ENCODE measurements around the gene LDLRAD4.

LDLRAD4 gene

GRCh38 chr18:13289481-13290205 is 71.1 kb downstream of the LDLRAD4 start:
- DNase-seq, result no peak

- DNase-seq, result no peak
Measured at GRCh38 chr18:13290856-13291271, 72.3 kb downstream of the LDLRAD4 start.

- DNase-seq, result no peak
Measured at GRCh38 chr18:13291299-13291698, 72.7 kb downstream of the LDLRAD4 start.

GRCh38 chr18:13291745-13292447 is 73.3 kb downstream of the LDLRAD4 start:
- no peak for DNase-seq

GRCh38 chr18:13292736-13293135 is 74.2 kb downstream of the LDLRAD4 start:
- DNase-seq, result no peak

GRCh38 chr18:13294309-13294708 is 75.7 kb downstream of the LDLRAD4 start:
- DNase-seq, result no peak

- DNase-seq, result no peak
Measured at GRCh38 chr18:13295894-13296293, 77.3 kb downstream of the LDLRAD4 start.

GRCh38 chr18:13296867-13297574 is 78.5 kb downstream of the LDLRAD4 start:
- DNase-seq, result no peak

GRCh38 chr18:13298262-13298661 is 79.7 kb downstream of the LDLRAD4 start:
- no peak for DNase-seq

- peak; percentile 41 for DNase-seq
Measured at GRCh38 chr18:13300029-13300428, 81.5 kb downstream of the LDLRAD4 start.

GRCh38 chr18:13300796-13301195 is 82.2 kb downstream of the LDLRAD4 start:
- DNase-seq, result no peak

GRCh38 chr18:13302040-13302439 is 83.5 kb downstream of the LDLRAD4 start:
- no peak for DNase-seq

GRCh38 chr18:13302457-13303225 is 84.1 kb downstream of the LDLRAD4 start:
- DNase-seq, result peak; percentile 29

- DNase-seq, result no peak
Measured at GRCh38 chr18:13303756-13304364, 85.3 kb downstream of the LDLRAD4 start.

- no peak for DNase-seq
Measured at GRCh38 chr18:13305301-13305700, 86.7 kb downstream of the LDLRAD4 start.

GRCh38 chr18:13306583-13306982 is 88.0 kb downstream of the LDLRAD4 start:
- no peak for DNase-seq

GRCh38 chr18:13308369-13308768 is 89.8 kb downstream of the LDLRAD4 start:
- no peak for DNase-seq

GRCh38 chr18:13309031-13309747 is 90.6 kb downstream of the LDLRAD4 start:
- DNase-seq, result no peak

- DNase-seq, result no peak
Measured at GRCh38 chr18:13309748-13310670, 91.4 kb downstream of the LDLRAD4 start.

GRCh38 chr18:13311193-13311592 is 92.6 kb downstream of the LDLRAD4 start:
- DNase-seq, result no peak

GRCh38 chr18:13312515-13312914 is 94.0 kb downstream of the LDLRAD4 start:
- DNase-seq, result no peak
